ENCODE data around the gene GPC4.

Gene GPC4
- total RNA-seq, result 58.7 to 547 (median 188) reads per million in 17 experiments

- DNase-seq, result peak; percentile 61 to 87 (median 74)
Measured at GRCh38 chrX:133415276-133416105, at the start of gene GPC4. TSS of gene GPC4 (minus strand) at chrX:133415489. CDS start at chrX:133414965, 524 bp downstream.

- DNase-seq, result no peak
Measured at GRCh38 chrX:133461231-133461630, 45.9 kb upstream of the GPC4 start.

- no peak for DNase-seq
Measured at GRCh38 chrX:133454924-133455323, 39.6 kb upstream of the GPC4 start.

- no peak for DNase-seq
Measured at GRCh38 chrX:133454491-133454914, 39.2 kb upstream of the GPC4 start.

- no peak for DNase-seq
Measured at GRCh38 chrX:133448512-133449076, 33.3 kb upstream of the GPC4 start.

- DNase-seq, result peak; percentile 5 to 49 (median 30)
Measured at GRCh38 chrX:133444952-133445831, 29.9 kb upstream of the GPC4 start.

- DNase-seq, result no peak
Measured at GRCh38 chrX:133444196-133444595, 28.9 kb upstream of the GPC4 start.

GRCh38 chrX:133440797-133441163 is 25.5 kb upstream of the GPC4 start:
- no peak for DNase-seq

GRCh38 chrX:133440081-133440796 is 24.9 kb upstream of the GPC4 start:
- DNase-seq, result no peak

- no peak for DNase-seq
Measured at GRCh38 chrX:133437766-133438165, 22.5 kb upstream of the GPC4 start.

- no peak for DNase-seq
Measured at GRCh38 chrX:133437356-133437755, 22.1 kb upstream of the GPC4 start.

GRCh38 chrX:133435544-133436124 is 20.3 kb upstream of the GPC4 start:
- DNase-seq, result no peak

GRCh38 chrX:133434197-133434820 is 19.0 kb upstream of the GPC4 start:
- DNase-seq, result no peak

- no peak for DNase-seq
Measured at GRCh38 chrX:133419911-133420310, 4.6 kb upstream of the GPC4 start.

GRCh38 chrX:133418588-133418987 is 3.3 kb upstream of the GPC4 start:
- no peak for DNase-seq

GRCh38 chrX:133417364-133417763 is 2.1 kb upstream of the GPC4 start:
- DNase-seq, result no peak

GRCh38 chrX:133414406-133415275 is 648 bp downstream of the GPC4 start:
- peak; percentile 40 to 67 (median 64) for DNase-seq

GRCh38 chrX:133413218-133413925 is 1.9 kb downstream of the GPC4 start:
- DNase-seq, result peak in 1 of 4 experiments; percentile 7

- DNase-seq, result peak in 1 of 4 experiments; percentile 33
Measured at GRCh38 chrX:133412665-133413064, 2.6 kb downstream of the GPC4 start.

- DNase-seq, result no peak
Measured at GRCh38 chrX:133412246-133412645, 3.0 kb downstream of the GPC4 start.
